Ascending aorta (tissue), 2 donors: Measurements from ENCODE around the gene FAM241B. TPM values are rescaled to one million over a fixed set of nuclear protein-coding genes. Genes with fewer than 3 reads are reported as not detected.

Experiments used
- DNase-seq, 2 donors: peaks; one replicate each; pipeline ENCODE4 v3.0.0-alpha.2; 2019; ENCODE audit warnings: low spot score in 2 of 2
- H3K27ac ChIP-seq, 2 donors: fragments of 200-600 bp; sonication (generic); one replicate each; pipeline ENCODE4 v1.5.1; 2016 to 2017; ENCODE audit warnings: mild to moderate bottlenecking in 1 of 2
- H3K27me3 ChIP-seq: fragments of 200-600 bp; sonication (generic); one replicate; pipeline ENCODE4 v1.5.1; 2017
- H3K36me3 ChIP-seq, 2 donors: fragments of 200-600 bp; sonication (generic); one replicate each; pipeline ENCODE4 v1.5.1; 2016
- H3K4me1 ChIP-seq, 2 donors: fragments of 200-600 bp; sonication (generic); one replicate each; pipeline ENCODE4 v1.5.1; 2016 to 2017; ENCODE audit warnings: mild to moderate bottlenecking in 1 of 2
- H3K4me3 ChIP-seq, 2 donors: fragments of 200-600 bp; sonication (generic); one replicate each; pipeline ENCODE4 v1.5.1; 2016 to 2017; ENCODE audit warnings: mild to moderate bottlenecking in 1 of 2
- H3K9me3 ChIP-seq, 2 donors: fragments of 200-600 bp; sonication (generic); one replicate each; pipeline ENCODE4 v1.5.1; 2016
- CTCF ChIP-seq, 3 experiments: fragments of 200-600 bp in 2 of 3; fragments of 450-650 bp in 1 of 3; sonication (generic) in 2 of 3; IDR thresholded peaks; one replicate each; pipeline ENCODE4 v1.5.1; 2016 to 2019; ENCODE audit warnings: antibody characterized with exemption in 3 of 3, mild to moderate bottlenecking in 1 of 3, moderate library complexity in 1 of 3
- intact Hi-C: fragments of 100-400 bp; cut with DNase I; formaldehyde crosslinking; loops from one replicate; pipeline ENCODE4 v1.15.1; 2023
- total RNA-seq: library from RNA; depleted of rRNA; stranded (reverse); fragments of >200 nt; gene quantifications from one replicate; pipeline ENCODE4 v1.1.0, GENCODE V29; 2016

Gene FAM241B
- total RNA-seq, 1 donor from 2014 or later: not detected

GRCh38 chr10:69643779-69644657 lies 14.0 kb downstream of the FAM241B start:
- H3K9me3 ChIP-seq: no peaks in the 10 kb centered on the region
- no peak overlapping the region for H3K27ac ChIP-seq
- no peaks in the 10 kb centered on the region for H3K27me3 ChIP-seq
- H3K4me3 ChIP-seq: no peak overlapping the region
- no peaks in the 10 kb centered on the region for H3K36me3 ChIP-seq
- intact Hi-C loops: loop anchor here (1.0 kb wide), 3 partner anchors 72 to 270 kb away; partner anchors contain the start of gene COL13A1
- no peak for DNase-seq
- H3K4me1 ChIP-seq: peaks cover 0 to 5% of the 10 kb centered on the region in 2 donors
- no peak for TF ChIP-seq CTCF (IDR thresholded peaks at IDR 0.05)

GRCh38 chr10:69644658-69645295 lies 14.7 kb downstream of the FAM241B start:
- TF ChIP-seq CTCF (IDR thresholded peaks at IDR 0.05): peak; percentile 76 to 90 (median 82)
- Histone ChIP-seq H3K36me3 (no peaks in the 10 kb centered on the region), H3K4me3 (no peak overlapping the region), H3K4me1 (peaks cover 0 to 5% of the 10 kb centered on the region in 2 donors), H3K27ac (no peak overlapping the region), H3K9me3 (no peaks in the 10 kb centered on the region), H3K27me3 (no peaks in the 10 kb centered on the region)
- intact Hi-C loops: loop anchor here (1.0 kb wide), 3 partner anchors 72 to 270 kb away; partner anchors contain the start of gene COL13A1
- DNase-seq: peak in 1 of 2 donors; percentile 75

DNA sequence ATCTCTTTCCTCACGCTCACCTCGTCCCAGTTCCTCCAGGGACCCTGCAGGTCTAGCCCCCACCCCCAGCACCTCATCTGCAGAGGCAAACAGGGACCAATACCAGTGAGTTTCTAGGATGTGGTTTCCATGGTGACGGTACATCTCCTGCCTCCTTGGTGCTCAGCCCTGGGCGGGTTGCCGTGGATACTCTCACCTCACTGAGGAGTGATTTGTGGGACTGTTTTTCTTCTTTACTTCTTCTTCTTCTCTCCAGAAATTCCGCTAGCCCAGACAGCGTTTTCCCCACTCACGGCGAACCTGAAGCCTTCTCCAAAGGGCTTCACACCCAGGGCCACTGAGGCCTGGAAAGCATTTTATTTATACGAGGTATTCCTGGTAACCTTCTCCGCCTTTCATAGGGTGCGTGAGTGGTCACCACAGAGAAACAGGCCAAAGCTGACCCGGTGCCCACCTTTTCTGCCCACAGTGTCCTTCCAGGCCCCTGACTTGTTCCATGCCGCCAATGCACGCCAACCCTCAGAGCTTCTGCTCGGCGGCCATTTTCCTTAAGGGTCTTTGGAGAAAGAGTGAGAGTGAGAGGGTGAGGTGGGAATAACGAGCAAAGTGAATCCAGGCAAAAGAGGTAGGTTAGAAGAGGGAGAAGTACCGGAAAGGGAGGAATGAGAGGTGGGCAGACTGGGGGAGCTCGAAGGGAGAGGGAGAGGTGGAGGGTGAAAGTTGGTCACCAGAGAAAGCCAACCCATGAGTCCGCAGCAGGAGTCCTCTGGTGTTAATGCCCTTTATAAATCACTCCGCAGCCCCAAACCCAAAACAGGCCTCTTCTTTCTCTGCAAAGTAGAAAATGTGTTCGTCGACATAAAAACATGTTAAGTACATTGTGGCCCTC lies 15.5 kb downstream of the FAM241B start:
- no peak for DNase-seq
- Histone ChIP-seq H3K36me3 (no peaks in the 10 kb centered on the region), H3K4me3 (no peak overlapping the region), H3K4me1 (peaks cover 0 to 5% of the 10 kb centered on the region in 2 donors), H3K27ac (no peak overlapping the region), H3K27me3 (no peaks in the 10 kb centered on the region), H3K9me3 (no peaks in the 10 kb centered on the region)
- intact Hi-C loops: no loop called here
- no peak for TF ChIP-seq CTCF (IDR thresholded peaks at IDR 0.05)

DNA sequence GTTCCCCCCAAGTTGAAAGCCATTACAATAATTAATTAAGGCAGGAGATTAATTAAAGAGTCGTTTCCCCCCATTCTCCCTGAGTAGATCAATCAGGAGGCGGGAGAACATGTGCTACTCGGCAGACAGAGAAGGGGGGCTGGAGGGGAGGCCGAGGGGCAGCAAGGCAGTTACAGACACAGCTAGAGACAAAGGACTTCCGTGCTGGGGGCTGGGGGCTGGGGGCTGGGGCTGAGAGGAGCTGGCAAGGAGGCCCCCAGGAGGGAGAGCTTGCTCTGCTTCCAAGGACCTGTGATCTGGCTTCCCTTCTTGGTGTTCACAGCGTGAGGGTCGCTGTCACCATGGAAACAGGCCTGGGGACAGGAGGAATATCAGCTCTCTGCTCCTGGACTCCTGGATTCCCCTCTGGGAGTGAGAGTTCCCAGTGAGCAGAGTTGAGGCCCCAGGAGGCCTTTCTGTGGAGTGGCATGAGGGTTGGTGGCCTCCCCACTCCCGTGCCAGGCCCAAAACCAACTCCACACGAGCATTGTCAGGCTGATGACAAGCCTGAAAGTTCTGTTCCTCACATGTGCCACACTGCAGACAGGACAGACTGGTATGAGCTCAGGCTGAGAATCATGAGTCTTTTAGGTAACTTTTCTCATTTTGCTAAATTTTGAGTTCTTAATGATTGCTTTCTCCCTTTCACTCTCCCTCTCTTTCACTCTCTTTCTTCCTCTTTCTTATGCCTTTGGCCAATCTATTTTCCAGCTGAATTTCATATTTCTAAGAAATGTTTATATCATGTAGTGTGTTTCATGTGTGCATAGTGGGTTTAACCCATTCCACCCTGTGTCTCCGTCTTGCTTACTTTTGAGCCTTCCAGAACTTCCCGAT lies 16.4 kb downstream of the FAM241B start:
- intact Hi-C loops: no loop called here
- Histone ChIP-seq H3K4me1 (peaks cover 0 to 5% of the 10 kb centered on the region in 2 donors), H3K9me3 (no peaks in the 10 kb centered on the region), H3K4me3 (no peak overlapping the region), H3K36me3 (no peaks in the 10 kb centered on the region), H3K27ac (no peak overlapping the region), H3K27me3 (no peaks in the 10 kb centered on the region)
- DNase-seq: no peak
- no peak for TF ChIP-seq CTCF (IDR thresholded peaks at IDR 0.05)
